GM21825 (cell line): ENCODE measurements around the gene AGRN.
"Not testable (repeated sequence)": the region's sequence is repeated elsewhere in the genome, so short reads cannot be mapped to it uniquely, and the experiment has no call there.

ENCODE experiments used
- ATAC-seq: cut with Tn5 transposase; IDR thresholded peaks from one replicate; pipeline ENCODE4 v1.9.1; 2021; ENCODE audit warnings: mild to moderate bottlenecking, moderate library complexity; ENCODE audit not compliant: unreplicated experiment

Gene AGRN

DNA sequence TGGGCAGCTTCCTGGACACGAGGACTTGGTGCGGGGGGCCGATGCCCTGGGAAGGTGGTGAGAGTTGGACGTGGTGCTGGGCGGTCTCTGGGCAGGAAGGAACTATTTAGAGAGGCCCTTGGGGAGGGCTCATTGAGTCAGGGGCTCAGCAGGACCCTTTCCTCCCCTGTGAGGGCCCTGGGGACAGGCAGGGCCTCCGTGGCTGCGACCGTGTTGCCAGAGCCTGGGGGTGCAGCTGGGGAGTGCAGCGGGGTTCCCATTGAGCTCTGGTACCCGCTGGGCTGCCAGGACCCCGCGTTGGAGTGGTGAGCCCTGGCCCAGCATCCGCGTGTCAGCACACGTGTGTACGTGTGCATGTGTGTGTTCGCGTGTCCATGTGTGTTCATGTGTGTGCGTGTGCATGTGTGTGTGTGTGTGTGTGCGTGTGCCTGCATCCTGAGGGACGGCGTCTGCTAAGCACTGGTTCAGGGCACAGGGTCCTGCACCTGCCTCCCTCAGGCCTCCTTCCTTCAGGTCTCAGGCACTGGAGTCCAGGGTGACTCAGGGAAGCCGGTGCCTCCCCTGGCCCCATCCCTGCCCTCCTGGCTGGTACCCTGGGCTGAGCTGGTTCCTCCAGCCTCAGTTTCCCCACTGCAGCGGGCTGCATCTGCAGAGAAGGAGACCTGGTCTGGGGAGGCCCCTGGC is 43.5 kb downstream of the AGRN start:
- ATAC-seq, result no peak

DNA sequence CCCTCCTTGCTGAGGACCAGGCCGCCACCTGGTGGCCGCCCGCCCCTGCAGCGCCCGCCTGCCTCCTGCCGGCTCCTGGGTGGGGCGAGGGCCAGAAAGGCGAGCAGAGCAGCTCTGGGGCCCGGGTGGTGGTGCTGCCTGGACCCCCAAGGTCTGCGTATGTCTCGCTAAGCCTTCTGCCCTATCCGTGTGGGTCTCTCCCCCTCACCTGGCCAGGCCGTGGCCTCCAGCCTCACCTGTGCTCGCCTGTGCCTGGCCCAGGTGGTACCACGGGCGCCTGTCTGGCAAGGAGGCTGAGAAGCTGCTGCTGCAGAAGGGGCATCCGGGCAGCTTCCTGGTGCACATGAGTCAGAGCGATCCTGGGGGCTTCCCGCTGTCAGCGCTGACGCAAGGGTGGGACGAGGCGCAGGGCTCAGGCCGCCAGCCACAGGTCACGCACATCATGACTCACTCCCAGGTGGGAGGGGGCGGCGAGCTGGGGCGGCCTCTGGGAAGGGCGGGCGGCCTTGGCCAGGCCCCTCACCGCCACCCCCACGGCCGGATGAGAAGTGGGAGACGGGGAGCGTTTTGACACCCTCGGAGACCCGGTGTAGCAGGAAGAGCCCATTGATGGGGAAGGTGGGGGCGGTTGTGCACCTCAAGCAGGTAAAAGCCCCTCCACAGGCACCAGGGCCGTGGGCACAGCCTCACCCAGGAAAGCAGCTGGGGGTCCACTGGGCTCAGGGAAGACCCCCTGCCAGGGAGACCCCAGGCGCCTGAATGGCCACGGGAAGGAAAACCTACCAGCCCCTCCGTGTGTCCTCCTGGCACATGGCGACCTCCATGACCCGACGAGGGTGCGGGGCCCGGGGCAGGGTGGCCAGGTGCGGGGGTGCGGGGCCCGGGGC is 44.3 kb downstream of the AGRN start:
- ATAC-seq, result peak; percentile 48

DNA sequence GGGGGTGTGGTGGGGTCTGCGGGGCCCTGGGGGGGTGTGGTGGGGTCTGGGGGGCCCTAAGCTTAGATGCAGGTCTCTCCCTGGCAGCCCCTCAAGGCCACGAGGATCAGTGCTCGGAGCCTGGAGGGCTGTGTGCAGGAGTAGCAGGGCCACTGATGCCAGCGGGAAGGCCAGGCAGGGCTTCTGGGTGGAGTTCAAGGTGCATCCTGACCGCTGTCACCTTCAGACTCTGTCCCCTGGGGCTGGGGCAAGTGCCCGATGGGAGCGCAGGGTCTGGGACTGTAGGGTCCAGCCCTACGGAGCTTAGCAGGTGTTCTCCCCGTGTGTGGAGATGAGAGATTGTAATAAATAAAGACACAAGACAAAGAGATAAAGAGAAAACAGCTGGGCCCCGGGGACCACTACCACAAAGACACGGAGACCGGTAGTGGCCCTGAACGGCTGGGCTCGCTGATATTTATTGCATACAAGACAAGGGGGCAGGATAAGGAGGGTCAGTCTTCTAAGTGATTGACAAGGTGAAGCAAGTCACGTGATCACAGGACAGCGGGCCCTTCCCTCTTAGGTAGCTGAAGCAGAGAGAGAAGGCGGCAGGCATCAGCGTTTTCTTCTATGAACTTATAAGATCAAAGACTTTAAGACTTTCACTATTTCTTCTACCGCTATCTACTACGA is 45.5 kb downstream of the AGRN start:
- ATAC-seq, result no peak

DNA sequence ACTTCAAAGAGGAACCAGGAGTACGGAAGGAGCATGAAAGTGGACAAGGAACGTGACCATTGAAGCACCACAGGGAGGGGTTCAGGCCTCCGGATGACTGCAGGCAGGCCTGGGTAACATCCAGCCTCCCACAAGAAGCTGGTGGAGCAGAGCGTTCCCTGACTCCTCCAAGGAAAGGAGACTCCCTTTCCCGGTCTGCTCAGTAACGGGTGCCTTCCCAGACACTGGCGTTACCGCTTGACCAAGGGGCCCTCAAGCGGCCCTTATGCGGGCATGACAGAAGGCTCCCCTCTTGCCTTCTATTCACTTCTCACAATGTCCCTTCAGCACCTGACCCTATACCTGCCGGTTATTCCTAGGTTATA is 46.0 kb downstream of the AGRN start:
- ATAC-seq, result not testable (repeated sequence)

DNA sequence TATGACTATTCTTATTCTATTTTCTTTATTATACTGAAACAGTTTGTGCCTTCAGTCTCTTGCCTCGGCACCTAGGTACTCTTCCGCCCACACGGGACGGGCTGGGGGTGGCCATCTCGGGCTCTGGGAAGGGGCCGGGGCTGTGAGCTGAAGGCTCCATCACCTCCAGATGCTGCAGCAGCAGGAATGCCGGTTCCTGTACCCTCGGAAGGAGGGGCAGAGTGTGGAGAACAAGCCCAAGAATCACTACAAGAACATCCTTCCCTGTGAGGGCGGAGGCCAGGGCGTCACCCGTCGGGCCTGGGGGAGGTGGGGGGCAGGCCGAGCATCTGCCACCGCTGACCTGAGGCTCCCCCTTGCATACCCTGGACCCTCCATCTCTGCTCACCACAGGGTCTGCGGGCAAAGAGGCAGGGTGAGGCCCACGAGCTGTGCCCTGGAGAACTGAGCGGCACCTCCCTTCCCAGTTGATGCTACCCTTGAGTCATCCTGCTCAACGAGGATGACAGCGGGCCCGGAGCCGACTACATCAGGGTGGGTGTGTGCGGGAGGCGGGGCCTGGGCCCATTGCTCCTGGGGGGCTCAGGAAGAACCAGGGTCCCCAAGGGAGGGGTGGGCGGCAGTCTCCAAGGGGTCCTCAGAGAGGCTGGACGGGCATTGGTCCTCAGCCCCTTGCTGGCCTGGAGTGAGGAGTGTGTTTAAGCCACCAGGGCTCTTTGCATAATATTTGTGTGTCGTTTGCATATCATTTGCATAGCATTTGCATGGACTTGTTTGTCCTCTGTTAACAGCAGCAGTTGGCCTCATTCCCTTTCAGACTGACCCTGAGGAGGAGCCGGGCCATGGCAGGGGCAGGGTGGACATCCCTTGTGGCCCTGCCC is 46.7 kb downstream of the AGRN start:
- ATAC-seq, result no peak

DNA sequence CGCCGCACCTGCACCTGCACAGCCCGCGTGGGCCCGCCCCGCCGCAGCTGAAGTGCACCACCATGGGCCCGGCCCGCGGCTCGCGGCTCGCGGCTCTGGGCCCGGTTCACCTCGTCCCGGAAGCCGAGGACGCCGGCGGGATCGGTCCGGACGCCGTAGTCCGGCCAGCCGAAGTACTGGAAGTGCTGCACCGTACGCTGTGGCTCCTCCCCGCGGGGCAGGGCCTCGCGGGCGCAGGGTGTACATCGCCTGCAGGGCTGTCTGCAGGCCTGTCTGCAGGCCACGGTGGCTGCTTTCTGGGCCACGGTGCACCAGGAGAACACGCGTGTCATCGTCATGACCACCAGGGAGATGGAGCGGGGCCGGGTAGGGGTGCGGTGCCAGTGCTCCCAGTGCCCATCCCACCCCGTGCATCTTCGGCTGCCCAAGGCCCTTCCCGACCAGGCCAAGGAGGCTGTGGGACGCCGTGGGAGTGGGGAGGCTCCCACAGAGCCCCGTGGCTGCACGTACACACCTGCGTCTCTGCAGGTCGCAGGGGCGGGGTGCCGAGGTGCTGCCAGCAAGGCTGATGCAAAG is 47.5 kb downstream of the AGRN start:
- ATAC-seq, result no peak

DNA sequence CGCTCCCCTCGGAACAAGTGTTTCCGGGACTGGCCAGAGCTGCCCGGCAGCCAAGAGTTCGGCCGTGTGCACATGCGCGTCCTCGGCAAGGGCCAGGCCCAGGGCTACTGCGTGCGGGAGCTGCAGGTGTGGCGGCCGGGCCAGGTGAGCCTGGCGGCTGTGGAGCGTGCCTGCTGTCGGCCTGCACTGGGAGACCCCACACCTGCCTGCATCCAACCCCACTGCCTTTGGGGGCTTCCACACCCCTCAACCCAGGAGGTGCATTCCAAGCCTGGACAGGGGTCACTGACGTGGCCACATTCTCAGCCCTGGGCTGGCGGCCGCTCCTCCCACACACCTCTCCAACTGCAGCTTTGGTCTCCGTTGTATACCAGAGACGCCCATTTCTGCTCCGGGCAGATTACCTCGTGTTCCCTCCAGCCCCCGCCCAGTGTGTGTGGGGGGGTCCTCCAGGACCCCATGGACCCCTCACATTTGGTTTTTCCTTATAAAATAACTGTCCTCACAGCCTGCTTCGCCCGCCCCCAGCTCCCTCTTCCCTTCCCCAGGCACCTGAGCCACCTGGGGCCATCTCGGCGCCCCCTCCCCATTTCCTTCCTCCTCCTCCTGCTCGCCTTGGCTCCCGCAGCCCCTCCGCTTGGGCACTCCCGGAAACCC is 48.1 kb downstream of the AGRN start:
- no peak for ATAC-seq

DNA sequence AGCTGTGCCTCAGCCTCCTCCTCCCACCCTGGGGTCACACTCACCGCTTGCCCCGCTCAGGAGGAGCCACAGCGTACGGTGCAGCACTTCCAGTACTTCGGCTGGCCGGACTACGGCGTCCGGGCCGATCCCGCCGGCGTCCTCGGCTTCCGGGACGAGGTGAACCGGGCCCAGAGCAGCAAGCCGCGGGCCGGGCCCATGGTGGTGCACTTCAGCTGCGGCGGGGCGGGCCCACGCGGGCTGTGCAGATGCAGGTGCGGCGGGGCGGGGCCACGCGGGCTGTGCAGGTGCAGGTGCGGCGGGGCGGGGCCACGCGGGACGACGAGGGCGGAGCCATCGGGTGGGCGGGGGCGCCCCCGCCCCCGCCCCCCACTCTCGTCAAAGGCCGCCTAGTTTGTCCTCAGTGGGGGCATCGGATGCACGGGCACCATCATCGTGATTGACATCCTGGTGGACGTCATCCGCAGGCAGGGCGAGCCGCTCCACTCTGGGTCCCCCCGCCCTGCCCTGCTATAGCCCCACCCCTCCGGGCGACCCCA is 48.7 kb downstream of the AGRN start:
- ATAC-seq, result peak; percentile 10

DNA sequence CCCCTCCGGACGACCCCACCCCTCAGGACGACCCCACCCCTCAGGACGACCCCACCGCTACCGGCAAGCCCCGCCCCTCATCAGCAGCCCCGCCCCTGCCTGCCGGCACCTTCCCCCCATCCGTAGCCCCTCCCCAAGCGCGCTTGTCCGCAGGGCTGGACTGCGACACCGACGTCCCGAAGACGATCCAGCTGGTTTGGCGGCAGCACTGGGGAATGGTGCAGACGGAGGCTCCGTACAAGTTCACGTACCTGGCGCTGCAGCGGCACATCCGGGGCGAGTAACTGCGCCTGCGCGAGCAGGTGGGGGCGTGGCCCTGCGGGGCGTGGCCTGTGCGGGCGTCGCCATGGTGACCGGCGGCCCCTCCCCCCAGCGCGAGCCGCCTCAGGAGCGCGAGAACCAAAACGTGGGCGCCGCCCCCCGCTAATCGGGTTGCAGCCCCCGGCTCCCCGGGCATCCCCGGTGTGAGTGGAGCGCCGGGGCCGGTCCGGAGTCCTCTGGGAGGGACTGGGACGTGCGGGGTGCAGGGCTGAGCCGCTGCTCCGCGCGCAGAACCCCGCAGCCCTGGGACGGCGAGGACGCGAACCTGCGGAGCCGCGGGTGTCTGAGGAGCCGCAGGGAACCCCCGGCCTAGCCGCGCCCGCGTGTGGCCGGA is 49.3 kb downstream of the AGRN start:
- ATAC-seq, result peak; percentile 41

DNA sequence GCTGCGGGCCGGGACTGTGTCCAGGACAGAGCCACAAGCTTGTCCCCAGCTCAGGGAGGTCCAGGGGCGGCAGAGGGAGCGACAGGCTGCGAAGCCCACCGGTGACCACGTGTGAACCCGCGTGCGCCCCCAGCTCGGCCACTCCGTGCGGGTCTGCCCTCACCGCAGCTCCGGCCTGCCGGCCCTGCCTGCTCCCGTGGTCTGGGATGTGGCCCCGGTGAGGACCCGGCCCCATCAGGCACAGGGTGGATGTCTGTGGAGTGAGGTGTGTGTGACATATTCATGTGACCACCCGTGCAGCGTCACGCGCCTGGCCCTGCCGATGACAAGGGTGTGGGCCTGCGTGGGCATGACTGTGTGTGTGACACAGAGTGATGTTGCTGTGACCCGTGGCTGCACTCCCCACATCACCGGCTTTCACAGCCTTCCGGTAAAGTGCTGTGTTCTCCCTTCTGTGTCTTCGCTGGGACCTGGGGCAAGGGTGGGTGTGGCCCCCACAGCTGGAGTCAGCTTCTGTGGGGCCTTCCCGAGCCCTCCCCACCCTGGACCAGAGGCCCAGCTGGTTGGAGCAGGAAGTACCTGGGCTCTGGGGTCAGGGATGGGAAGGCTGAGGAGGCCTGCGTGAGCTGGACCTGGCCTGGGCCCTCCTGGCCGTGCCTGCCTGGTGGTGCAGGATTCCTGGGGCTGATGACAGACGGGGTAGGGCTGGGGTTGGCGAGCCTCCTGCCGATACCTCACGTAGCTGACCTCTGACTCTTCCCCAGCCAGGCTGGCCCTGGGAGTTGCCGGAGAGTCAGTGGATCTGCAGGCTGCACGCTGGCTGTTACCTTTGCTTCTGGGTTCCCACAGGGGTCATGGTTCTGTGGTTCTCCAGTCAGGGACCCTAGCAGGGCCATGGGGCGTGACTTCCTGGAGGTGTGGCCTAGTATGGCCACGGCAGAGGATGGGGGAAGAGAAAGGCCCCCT is 50.1 kb downstream of the AGRN start:
- ATAC-seq, result no peak

DNA sequence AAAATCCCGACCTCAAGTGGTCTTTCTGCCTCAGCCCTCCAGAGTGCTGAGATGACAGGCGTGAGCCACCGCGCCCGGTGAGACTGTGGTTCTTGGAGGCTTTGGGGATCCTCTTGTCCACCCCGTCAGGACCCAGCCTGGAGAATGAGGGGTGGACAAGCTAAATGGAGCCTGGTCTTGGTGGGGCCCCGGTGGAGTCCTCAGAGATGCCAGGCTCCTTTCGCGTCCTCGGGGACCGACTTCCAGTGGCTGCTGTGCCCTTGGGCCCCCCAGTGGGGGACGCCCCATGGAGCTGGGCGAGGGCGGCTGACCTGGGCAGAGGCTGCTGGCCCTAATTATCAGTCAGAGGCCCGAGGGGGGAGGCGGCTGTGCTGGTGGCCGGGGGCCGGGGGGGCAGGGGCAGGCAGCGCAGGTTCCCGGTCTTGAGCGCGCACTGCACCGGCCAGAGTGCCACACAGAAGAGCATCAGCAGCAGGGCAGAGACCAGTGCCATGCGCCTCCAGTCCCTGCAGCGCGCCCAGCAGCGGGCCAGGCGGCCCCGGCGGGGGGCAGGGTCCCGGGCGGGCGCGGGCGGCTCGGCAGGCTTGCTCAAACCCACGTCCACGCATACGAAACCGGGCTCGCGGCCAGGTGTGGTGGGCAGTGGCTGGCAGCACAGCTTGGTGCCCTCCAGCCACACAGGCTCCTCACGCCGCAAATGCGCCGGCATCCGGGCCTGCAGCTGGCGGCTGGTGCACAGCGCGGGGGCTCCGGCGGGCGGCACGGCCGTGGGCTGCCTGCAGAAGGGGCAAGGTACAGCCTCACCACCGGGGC is 51.8 kb downstream of the AGRN start:
- ATAC-seq, result no peak

DNA sequence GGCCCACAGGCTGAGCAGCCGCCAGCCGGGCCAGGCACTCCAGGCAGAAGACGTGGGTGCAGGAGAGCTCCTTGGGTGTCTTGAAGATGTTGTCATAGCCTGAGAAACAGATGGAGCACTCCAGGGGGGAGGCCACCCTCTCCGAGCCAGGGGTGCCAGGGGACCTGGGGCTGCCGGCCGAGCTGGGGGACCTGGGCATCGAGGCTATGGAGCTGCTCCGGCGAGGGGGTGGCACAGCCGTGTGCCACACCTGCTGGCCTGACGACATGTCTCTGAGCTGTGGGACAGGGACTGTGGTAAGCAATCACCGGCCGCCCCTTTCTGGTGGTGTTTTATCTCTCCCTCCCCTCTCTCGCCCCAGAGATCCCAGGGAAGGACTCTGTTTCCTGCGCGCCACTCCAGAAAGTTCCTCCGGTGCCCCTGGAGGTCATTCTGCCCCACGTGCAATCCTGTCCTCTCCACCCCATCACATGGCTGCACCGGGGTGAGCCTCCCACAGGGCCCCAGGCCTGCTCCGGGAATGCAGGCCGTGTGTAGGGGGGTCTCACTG is 52.5 kb downstream of the AGRN start:
- ATAC-seq, result no peak

DNA sequence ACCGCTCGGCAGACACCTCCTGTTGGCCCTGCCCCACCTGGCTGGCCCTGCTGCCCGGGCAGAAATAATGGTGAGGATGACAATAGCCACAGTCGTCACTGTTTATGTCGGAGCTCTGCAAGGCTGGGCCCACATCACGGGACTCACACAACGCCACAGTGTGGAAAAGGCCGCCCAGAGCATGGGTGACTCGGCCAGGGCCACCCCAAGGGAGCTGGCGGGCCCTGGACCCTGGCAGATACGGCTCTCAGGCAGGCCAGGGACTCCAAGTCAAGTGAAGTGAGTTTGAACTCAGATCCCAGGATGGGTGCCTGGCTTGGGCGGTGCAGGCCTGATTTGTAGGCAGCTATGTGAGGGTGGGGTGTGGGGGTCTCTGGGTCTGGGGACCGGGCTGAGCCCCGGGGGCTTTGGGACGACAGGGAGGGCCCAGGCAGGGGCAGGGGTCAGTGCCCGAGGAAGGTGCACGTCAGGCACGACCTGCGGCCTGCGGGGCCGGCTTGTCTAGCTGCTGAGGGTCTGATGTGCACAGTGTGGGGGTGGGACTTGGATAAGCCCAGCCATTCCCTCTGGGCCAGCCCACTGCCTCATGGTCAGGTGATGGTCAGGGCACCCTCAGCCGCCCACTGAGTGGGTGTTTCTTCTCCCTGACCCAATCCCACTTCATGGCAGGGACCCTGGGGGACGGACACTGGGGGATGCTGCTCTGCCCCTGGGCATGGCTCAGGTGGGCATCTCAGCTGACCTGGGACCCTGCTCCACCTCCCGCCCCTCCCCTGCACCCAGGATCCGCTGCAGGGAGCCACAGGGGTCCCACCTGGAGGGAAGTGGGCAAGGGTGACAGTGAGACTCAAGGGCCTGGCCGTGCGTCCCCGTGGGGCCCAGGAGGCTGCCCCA is 53.2 kb downstream of the AGRN start:
- no peak for ATAC-seq

DNA sequence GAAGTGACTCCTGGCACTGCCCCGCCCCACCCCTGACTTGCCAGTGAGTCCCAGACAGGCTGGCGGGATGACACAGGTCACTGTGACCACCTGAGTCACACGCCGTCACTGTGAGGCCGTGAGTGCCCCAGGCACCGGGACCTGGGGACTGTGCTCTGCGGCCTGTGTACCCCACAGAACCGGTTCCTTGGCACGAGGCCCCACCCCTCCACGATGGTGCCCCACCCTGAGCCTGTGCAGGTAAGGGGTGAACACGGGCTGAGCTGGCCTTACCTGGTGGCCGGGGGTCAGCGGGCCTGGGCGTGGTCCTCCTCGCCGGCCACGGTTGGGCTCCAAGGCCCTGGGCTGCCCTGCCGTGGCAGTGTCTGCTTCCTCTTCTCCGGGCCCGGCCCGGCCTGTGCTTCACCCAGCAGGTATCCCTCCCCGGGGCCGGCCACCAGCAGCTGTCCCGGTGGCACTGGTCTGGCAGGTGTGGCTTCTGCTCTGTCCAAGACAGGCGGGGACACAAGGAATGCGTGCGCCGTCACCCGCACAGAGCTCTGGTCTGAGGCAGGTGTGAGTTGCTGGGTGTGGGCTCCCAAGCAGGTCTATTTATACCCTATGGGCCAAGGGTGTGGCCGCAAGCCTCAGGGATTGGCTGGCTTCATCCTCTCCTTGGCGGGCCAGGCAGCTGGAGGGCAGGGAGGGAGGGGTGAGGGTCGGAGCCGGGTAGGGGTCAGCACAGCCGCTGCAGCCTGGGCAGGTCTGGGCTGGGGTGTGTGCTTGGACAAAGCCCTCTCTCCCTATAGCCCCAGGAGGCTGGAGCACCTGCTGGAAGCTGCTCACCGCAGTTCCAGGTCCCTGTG is 54.0 kb downstream of the AGRN start, which contains the start of gene RNF223:
Gene RNF223, minus strand, starts transcription at position 564 of the 845 bp plus-strand sequence. CDS start 1,740 bp downstream, outside the sequence.
- ATAC-seq, result no peak

DNA sequence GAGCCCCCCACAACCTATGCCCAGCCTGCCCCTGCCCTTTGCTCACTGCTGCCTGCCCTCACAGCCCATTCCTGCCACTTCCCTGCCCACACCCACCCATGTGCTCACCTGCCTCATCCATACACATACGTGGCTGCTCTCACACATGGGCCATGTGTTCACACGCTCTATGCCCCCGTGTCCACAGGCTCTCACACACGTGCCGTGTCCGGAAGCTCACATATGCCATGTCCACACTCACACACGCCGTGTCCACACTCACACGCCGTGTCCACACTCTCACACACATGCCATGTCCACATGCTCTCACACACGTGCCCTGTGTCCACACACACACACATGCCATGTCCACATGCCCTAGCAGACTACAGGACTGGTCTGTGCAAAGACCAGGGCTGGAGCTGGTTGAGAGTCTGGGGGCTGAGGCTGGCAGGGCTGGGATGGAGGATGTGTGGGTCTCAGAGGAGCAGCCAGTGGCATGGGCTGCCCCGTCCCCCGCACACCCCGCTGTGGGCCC is 54.8 kb downstream of the AGRN start:
- no peak for ATAC-seq
